Upper lobe of left lung (tissue), 4 donors: ENCODE results near the gene MAGEA9B.
"Not testable (repeated sequence)": the region's sequence is repeated elsewhere in the genome, so short reads cannot be mapped to it uniquely, and the experiment has no call there.

Experiments used
- CTCF ChIP-seq, 6 experiments: fragments of 450-650 bp in 4 of 6; fragments of 200-600 bp in 2 of 6; sonication (generic) in 2 of 6; IDR thresholded peaks; one replicate each; pipeline ENCODE4 v1.5.1; 2016 to 2019; ENCODE audit warnings: antibody characterized with exemption in 6 of 6
- POLR2A ChIP-seq, 4 donors: fragments of 450-650 bp; IDR thresholded peaks; one replicate each; pipeline ENCODE4 v1.5.1; 2016 to 2017; ENCODE audit warnings: antibody characterized with exemption in 4 of 4, mild to moderate bottlenecking in 2 of 4
- POLR2AphosphoS5 ChIP-seq, 2 donors: sonication (generic); formaldehyde crosslinking; IDR thresholded peaks; one replicate each; pipeline ENCODE4 v1.5.1; 2017; ENCODE audit warnings: antibody characterized with exemption in 2 of 2

- not testable (repeated sequence) for TF ChIP-seq CTCF, POLR2AphosphoS5, POLR2A (IDR thresholded peaks at IDR 0.05)
These were observed 18.1 kb upstream of the MAGEA9B start for GRCh38 chrX:149605248-149605885.
